NCI-H460 (cell line): ENCODE data around the gene KIF21A. TPM values are rescaled to one million over a fixed set of nuclear protein-coding genes. Genes with fewer than 3 reads are reported as not detected.

Experiments
- DNase-seq: peaks from one replicate; pipeline ENCODE4 v3.0.0-alpha.2; 2016; ENCODE audit warnings: low read depth; ENCODE audit errors: extremely low read depth
- polyA plus RNA-seq: library from polyadenylated mRNA; depleted of rRNA; stranded (reverse); fragments of >200 nt; gene quantifications from 2 replicates; pipeline ENCODE4 v1.2.3, GENCODE V29; 2014; cell fraction: nucleus; rRNA removed
- total RNA-seq: library from RNA; depleted of rRNA; stranded (reverse); fragments of >200 nt; shearing (Covaris generic); gene quantifications from 2 replicates; pipeline ENCODE4 v1.2.3, GENCODE V29; 2014; rRNA removed

Gene KIF21A
- 83.2 and 102 TPM in 2 replicates for total RNA-seq
- 58.9 and 107 TPM in 2 replicates for polyA plus RNA-seq

GRCh38 chr12:39443081-39443928 lies at the start of gene KIF21A:
Gene KIF21A, minus strand, starts transcription at chr12:39443120. Its CDS starts 150 bp downstream, at chr12:39442970.
- peak; percentile 96 for DNase-seq

GRCh38 chr12:39490500-39491282 lies 47.8 kb upstream of the KIF21A start:
- no peak for DNase-seq

GRCh38 chr12:39483597-39483996 lies 40.7 kb upstream of the KIF21A start:
- no peak for DNase-seq

- no peak for DNase-seq
Measured at GRCh38 chr12:39483042-39483441, 40.1 kb upstream of the KIF21A start.

- no peak for DNase-seq
Measured at GRCh38 chr12:39476894-39477293, 34.0 kb upstream of the KIF21A start.

GRCh38 chr12:39476121-39476520 lies 33.2 kb upstream of the KIF21A start:
- no peak for DNase-seq

GRCh38 chr12:39475136-39475535 lies 32.2 kb upstream of the KIF21A start:
- peak; percentile 32 for DNase-seq

GRCh38 chr12:39467432-39467870 lies 24.5 kb upstream of the KIF21A start:
- no peak for DNase-seq

- DNase-seq = no peak
Measured at GRCh38 chr12:39464976-39465695, 22.2 kb upstream of the KIF21A start.

- DNase-seq = no peak
Measured at GRCh38 chr12:39461059-39461458, 18.1 kb upstream of the KIF21A start.

- no peak for DNase-seq
Measured at GRCh38 chr12:39459027-39459434, 16.1 kb upstream of the KIF21A start.

GRCh38 chr12:39451977-39452376 lies 9.1 kb upstream of the KIF21A start:
- DNase-seq = no peak

GRCh38 chr12:39448038-39448437 lies 5.1 kb upstream of the KIF21A start:
- DNase-seq = no peak

GRCh38 chr12:39443929-39444209 lies 949 bp upstream of the KIF21A start:
- no peak for DNase-seq

GRCh38 chr12:39442831-39443080 lies 164 bp downstream of the KIF21A start:
- no peak for DNase-seq

GRCh38 chr12:39441963-39442830 lies 723 bp downstream of the KIF21A start:
- DNase-seq = no peak

GRCh38 chr12:39441189-39441962 lies 1.5 kb downstream of the KIF21A start:
- no peak for DNase-seq

GRCh38 chr12:39440781-39441180 lies 2.1 kb downstream of the KIF21A start:
- DNase-seq = no peak

GRCh38 chr12:39440101-39440500 lies 2.8 kb downstream of the KIF21A start:
- DNase-seq = no peak

GRCh38 chr12:39435531-39435930 lies 7.4 kb downstream of the KIF21A start:
- DNase-seq = no peak
